Measurements from ENCODE around the gene HDAC8.

- TF ChIP-seq REST (IDR thresholded peaks at IDR 0.05; ENCODE audit: insufficient read depth in 1 of 2, low read depth in 2 of 2, low read length in 2 of 2) = no peak
- no peak for TF ChIP-seq POLR2AphosphoS5 (IDR thresholded peaks at IDR 0.05; ENCODE audit: low read depth, low read length)
- TF ChIP-seq SIN3A (IDR thresholded peaks at IDR 0.05; ENCODE audit: borderline replicate concordance, insufficient read depth, low read length) = no peak
- no peak for TF ChIP-seq TAF1 (IDR thresholded peaks at IDR 0.05; ENCODE audit: borderline replicate concordance, insufficient read depth, low read length)
Observed at GRCh38 chrX:72299891-72300630, 272.6 kb downstream of the HDAC8 start.

Data from PFSK-1 (cell line).